GM18498 (cell line): ENCODE measurements around the gene NRG3.

Experiments used
- ATAC-seq: cut with Tn5 transposase; IDR thresholded peaks from one replicate; pipeline ENCODE4 v1.9.1; 2021; ENCODE audit warnings: mild to moderate bottlenecking, moderate library complexity; ENCODE audit not compliant: unreplicated experiment

NRG3 gene

DNA sequence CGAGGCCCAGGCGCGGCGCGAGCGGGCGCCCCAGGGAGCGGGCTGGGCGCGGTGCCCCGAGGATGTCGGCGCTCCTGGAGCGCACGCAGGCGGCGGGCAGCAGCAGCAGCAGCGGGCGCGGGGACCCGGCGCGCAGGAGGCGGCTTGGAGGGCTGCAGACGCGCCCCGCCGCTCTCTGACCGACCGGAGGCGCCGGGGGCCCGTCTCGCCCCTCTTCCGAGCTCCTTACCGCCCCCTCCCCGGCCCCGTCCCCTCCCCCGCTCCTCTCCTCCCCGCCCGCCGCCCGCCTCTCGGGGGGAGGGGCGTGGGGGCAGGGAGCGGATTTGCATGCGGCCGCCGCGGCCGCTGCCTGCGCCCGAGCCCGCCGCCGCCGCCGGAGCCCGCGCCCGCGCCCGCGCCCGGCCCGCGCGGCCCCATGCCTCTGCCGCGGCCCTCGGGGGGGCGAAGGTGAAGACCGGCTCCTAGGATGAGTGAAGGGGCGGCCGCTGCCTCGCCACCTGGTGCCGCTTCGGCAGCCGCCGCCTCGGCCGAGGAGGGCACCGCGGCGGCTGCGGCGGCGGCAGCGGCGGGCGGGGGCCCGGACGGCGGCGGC is at the start of gene NRG3:
Gene NRG3 (plus strand): TSS at position 320 of the 592 bp plus-strand sequence.
- ATAC-seq = no peak

DNA sequence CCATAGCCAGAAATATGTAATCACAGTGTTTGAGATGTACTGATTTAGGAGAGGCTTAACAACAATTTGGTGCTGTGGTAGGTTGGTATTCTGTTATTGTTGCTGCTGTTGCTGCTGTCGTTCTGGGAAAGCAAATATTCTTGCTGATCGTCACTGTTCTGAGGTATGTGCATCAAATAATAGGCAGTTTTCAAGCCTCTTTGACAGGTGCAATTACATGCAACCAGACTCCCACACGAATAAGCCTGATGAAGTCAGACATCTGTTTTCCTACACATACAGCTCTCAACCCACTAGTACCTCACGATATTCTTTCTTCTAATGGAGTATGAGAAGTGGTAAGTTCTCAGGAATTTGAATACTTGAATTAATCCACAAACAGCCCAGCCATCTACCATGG is 46.7 kb upstream of the NRG3 start:
- ATAC-seq = no peak

DNA sequence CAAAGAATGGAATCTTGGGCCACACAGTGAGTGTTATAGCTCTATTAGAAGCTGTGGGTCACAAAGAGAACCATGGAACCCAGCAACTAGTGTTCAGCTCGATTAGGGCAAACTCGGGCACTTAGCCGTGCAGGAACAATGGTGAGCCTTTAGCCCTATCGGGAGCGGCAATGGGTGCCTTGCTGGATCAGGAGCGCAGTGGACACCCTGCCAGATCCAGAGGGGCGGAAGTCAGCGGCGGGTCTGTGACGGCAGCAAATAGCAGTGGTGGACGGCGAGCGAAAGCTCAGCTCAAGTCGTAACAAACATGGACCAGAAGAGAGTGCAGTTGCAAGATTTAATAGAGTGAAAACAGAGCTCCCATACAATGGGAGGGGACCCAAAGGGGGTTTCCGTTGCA is 43.9 kb upstream of the NRG3 start:
- no peak for ATAC-seq

DNA sequence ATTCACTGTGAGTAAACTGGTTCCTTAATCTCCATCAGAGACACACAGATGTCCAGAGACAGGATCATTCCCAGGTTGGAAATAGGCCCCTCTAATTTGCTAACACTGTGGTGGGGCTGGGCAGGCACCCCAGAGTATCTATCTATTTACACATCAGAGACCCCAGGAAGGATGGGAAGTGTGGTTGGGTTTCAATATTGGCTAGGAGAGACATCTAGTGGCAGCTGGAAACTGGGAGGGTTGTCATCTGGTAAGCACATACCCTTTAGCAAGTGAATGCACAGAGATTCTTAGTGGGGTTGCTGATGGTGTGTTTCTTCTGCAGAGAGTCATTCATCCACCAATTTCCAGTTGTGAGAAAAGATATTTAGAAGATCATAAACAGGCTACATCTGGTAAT is 36.0 kb upstream of the NRG3 start:
- ATAC-seq = no peak

DNA sequence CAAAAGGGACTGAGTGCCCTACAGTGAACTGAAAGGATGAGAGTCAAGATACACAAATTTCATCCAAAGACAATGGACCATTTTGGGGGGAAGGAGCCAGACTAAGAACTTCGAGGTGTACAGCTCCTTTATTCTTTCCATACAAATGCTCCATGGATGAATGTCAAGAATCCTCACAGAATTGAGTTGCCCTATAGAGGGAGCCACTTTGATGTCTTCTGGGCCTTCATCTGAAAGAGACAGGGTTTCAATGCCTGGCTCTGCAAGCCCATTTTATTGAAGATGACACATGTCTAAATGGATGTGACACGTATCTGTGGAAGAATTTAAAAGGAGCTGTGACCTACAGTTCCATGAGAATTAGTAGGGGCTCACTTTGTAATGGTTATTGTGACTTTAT is 32.0 kb upstream of the NRG3 start:
- no peak for ATAC-seq

DNA sequence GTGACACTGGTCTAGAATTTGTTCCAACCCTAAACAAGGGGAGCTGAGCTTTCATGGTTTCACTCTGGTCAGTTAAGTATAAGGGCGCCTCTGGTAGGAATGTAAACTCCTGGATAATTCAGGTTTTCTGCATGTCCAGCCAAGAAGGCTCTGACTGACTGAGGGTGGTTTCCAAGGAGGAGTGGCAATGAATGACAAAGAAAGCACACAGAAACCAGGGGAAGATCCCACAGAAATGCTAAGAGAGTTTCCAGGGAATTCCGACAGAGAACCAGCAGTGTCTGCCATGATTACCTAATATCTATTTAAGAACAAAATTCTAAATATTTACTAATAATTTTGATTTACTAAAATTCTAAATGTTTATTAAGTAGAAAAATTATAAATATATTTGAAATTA is 27.3 kb upstream of the NRG3 start:
- no peak for ATAC-seq

DNA sequence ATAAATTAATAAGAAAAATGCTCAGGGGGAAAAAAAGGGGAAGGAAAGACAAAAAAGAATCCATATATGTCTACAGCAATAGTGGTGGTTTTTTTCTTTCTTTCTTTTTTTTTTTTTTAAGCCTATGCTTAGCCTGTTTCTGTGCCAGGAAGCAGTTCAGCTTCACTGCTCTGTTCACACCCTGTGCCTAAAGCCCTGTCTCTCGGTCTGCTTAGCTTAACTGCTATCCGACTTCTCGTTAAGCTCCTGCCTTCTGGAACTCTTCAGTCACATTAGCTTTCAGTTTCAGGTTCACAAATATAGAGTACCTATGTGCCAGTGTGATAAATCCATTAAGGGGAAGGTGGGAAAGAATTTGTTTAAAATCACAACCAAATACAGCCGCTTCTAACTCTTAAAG is 26.5 kb upstream of the NRG3 start:
- no peak for ATAC-seq

DNA sequence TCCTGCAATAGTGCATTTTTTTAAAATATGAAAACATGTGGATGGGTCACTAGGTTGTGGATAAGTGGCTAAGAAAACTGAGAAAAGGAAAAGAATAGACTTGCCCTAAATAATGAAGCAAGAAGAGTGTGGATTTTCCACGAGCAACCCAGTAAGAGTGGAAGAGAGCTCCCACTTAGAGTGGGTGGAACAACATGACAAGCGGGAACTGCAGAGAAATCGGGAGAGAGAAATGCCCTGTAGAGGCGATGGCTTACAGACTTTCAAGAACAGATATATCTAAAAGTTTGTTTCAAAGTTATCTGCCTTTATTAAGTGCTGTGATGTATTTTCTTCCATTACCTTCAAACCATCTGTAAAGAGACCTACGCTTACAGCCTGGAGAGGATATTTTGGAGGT is 26.1 kb upstream of the NRG3 start:
- no peak for ATAC-seq

DNA sequence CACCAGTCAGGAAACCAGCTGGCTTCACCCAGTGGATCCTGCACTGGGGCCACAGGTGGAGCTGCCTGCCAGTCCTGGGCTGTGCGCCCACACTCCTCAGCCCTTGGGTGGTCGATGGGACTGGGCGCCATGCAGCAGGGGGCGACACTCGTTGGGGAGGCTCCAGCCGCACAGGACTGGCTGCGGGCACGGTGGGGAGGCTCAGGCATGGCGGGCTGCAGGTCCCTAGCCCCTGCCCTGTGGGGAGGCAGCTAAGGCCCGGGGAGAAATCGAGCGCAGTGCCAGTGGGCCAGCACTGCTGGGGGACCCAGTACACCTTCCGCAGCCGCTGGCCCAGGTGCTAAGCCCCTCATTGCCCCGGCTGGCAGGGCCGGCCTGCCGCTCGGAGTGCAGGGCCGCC is 12.4 kb upstream of the NRG3 start:
- ATAC-seq = no peak

DNA sequence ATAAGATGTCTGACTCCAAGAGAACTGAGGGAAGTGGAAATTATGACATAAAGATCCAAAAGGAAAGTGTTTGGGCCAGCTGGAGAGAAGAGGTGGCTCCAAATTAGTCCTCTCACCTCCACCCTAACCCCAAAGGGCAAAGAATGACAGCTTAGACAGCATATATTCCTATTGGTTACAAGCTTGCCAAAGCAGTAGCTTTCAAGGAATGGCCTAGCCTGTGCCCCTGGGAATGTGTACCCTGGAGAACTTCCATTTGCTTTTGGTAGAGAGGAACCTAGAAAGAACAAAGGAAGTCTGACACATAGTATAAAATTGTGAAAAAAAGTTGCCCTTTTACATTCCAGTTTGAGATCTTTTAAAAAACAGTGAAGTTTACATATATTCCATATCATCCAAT is 11.2 kb upstream of the NRG3 start:
- no peak for ATAC-seq

DNA sequence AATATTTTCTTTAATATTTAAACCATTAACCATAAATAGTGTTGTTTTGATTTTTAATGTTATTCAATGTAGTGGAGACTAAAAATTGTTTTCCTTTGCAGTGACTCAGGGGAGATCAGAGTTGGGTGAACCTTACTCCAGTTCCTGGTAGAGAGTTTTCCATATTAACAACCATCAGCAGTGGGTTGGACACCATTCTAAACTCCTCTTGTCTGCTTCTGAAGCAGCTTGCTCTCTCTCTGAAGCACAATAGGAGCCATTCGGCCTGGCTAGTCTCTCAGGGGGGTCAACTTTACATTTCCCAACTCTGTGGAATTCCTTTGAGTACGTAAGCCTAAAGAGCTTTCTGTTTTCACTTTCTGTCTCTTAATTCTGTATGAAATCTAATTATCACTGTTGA is 9.4 kb upstream of the NRG3 start:
- ATAC-seq = no peak

DNA sequence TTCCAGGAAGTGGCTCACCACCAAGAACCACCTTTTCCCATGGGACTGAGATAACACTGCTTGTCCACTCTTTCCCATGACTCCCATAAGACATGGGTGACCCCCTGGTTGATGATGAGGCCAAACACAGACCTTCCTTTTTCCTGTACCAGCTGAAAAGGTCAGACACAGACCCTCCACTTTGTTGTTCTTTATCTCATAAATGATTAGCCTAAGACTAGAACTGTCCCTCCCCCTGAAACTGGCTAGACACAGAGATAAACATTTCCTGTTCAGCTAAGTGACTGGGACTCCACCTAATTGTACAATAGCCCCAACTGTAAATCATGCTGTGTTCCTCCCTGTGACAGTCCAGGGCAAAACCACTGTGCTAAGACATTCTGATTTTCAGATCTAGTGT is 8.2 kb upstream of the NRG3 start:
- ATAC-seq = peak; percentile 95

DNA sequence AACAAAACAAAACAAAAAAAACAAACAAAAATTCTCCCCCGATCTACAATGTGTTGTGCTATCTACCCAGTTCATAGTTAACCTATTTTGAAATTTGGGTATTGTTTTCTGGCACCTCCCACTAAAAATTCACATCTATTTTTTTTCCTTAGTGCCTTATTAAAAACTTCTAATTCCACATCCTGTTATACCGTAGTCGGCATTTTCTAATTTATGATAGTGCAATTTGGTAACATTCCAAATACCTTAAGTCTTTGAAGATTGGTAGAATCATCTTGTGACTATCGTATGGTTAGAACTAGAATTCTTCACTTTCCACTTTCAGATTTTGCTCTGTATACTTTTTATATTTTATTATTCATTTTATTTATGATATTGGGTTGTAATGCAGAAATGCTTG is 4.5 kb upstream of the NRG3 start:
- ATAC-seq = no peak

DNA sequence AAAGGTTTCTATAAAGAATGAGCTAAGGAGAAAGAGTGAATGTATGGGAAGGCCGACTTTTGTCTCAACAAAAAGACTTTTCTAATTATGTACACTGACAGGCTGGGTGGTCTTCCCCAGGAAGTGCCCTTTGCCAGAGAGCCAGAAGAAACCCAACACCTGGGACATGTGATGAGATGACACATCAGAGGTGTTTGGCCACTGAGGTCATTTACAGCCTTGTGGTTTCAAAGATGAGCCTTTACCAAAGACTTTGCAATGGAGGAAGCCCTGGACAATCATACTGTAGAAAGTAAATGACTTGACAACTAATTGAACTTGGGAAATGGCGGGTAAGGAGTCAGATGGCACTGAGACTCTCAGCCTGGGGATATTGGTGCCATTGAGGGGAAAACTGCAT is 3.4 kb upstream of the NRG3 start:
- no peak for ATAC-seq

DNA sequence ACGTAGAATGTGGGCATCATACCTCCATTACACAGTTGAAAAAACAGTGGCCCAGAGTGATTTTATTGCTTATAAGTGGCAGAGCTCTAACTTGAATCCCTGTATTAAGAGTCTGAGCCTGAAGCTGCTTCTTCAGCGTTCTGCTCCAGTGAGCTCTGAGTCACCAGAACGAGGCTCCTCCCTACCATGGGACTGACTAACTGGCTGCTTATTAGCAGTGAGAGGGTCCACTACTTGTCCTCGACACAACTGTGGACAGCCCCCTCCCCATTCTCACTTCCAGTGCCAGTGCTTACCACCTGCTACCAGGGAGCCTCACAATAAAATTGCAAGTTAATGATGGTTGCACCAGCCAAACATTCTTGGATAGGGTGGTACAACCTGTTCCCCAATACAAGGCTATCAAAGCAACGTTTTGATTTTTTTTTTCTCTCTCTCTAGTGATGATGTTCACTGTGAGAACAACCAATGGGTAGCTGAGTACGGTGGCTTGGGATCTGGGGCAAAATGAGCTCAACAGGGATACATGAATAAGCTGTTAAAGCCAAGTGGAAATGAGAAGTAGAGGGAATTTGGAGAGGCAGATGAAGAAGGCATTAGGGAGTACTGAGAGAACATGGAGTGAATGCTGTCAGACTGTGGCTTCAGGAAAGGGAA is 2.7 kb upstream of the NRG3 start:
- ATAC-seq = no peak

DNA sequence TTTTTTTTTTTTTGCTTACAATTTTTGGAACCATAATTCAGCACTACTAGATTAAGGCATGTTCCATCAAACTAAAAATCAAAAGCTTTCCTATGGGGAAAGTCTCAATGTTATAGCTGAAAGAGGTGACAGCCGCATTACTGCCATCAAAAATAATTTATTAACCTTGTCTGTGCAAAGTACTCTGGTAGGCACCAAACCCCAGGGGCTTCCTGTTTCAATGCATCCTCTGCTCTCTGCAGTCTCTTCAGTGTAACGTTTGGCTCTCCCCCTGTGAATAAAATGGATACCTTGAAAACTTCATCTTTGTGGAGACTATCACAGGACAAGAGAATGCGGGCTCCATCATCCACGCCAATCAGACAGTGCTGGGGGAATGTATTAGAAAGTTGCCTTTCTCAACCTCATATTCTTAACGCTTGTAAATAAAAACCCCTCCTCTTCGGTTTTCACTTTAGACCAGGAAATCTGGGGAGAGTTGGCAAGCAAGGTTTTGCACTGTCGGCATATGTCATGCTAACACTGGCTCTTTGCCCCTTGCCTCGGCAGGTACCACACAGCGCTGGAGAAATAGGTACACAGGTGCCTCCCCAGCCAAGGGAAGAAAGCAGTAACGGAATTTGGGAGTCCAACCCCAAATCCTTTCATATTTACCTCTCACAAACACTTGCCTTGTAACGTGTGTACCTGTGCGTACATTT is 1.6 kb upstream of the NRG3 start:
- no peak for ATAC-seq

DNA sequence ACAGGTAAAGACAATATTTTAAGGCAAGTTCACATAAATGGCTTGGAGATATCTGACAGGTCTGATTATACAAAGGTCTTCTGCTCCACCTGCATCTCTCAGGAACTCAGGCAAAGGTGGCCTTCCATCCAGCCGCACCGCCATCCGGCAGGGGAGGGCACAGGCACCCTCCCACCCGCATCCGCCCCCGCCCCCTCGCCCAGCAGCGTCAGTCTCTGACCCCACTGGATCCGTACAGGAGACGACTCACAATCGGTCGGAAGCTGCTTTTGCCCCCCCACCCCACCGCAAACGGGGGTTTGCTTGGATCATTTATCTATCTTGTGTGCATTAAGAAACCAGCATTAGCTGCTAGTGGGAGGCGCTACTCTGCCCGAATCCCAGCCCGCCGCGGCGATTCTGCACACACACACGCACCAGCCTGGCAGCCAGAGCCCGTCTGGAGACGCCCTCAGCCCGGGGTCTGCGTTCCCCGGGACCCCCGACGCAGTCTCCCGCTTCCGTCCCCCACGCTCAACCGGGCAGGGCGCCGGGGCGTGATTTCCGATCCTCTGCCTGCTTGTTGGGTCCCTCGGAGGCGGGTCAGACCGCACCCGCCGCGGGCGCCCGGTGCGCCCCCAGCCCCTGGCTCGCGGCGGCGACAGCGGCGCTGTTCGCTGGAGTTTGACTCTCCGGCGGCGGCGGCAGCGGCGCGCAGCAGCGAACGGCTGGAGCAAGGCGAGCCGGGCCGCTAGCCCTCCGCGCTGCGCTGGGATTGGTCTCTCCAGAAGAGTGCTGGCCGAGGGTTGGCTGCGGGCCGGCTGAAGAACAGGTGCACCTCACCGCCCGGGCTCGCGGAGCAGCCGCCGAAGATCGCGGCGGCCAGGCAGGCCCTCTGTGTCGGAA is 820 bp upstream of the NRG3 start:
- no peak for ATAC-seq

DNA sequence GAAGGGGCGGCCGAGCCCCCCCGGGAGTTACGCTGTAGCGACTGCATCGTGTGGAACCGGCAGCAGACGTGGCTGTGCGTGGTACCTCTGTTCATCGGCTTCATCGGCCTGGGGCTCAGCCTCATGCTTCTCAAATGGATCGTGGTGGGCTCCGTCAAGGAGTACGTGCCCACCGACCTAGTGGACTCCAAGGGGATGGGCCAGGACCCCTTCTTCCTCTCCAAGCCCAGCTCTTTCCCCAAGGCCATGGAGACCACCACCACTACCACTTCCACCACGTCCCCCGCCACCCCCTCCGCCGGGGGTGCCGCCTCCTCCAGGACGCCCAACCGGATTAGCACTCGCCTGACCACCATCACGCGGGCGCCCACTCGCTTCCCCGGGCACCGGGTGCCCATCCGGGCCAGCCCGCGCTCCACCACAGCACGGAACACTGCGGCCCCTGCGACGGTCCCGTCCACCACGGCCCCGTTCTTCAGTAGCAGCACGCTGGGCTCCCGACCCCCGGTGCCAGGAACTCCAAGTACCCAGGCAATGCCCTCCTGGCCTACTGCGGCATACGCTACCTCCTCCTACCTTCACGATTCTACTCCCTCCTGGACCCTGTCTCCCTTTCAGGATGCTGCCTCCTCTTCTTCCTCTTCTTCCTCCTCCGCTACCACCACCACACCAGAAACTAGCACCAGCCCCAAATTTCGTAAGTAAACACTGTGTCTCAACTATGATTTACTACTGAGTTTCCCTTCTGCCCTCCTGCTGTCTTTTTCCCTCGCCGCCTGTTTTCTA is 666 bp downstream of the NRG3 start:
- ATAC-seq = no peak

DNA sequence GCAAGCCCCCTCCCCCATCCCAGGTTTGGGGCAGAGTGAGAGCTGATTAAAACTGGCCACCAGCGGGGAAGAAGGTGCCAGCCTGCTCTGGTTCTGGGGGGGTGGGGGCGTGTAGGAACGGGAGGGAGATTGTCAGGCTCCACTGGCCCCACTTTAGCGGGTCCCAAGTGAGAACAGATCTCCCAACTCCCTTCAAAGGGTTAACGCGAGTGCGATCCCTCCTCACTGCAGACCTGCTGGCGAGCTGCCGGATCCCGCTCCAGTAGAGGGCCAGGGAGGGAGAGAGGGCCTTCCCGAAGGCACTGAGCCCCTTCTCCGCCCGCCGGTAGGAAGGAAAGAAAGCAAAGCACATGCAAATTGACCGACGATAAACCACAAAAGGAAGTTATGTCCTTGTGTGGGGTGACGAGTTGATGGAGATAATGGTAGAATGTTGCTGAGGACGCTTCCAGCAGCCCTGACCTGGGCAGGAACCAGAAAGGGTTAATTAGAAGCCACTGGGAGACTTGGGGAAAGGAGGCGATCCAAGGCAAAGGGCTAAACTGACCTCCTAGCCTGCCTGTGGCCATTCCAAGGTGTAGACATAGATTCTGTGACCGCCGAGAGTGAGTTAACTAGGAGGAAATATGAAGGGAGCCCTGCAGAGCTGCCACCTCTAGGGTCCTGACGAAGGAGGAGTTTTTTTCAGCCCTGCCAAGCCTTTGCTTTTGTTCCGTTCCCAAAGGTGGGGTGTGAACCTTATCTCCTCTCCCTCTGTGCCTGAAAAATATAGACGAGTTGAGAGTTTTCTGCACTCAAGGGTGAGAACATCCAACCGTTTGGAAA is 1.5 kb downstream of the NRG3 start:
- ATAC-seq = no peak

DNA sequence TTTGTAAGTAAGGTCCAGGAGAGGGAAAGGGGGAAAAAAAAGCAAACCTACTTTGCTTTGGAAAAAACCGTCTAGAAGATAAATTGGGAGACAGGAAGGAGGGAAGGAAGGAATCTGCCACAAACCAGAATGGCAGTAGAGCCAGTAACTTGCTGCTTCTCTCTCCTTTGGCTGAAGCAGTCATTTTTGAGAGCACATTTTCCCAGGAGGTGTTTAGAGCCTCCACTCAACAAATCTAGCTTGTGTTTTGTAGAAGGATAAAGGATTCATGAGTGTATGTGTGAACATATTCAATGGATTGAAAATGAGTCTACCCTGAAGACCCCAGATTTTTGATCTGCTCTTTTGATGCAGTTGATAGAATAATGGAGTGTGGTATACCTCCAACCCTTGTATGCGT is 2.6 kb downstream of the NRG3 start:
- ATAC-seq = no peak
